ENCODE measurements around the gene KHNYN. TPM values are rescaled to one million over a fixed set of nuclear protein-coding genes. Genes with fewer than 3 reads are reported as not detected.

The KHNYN gene
- total RNA-seq, 1 experiment from 2014 or later: 18.4 TPM

DNA sequence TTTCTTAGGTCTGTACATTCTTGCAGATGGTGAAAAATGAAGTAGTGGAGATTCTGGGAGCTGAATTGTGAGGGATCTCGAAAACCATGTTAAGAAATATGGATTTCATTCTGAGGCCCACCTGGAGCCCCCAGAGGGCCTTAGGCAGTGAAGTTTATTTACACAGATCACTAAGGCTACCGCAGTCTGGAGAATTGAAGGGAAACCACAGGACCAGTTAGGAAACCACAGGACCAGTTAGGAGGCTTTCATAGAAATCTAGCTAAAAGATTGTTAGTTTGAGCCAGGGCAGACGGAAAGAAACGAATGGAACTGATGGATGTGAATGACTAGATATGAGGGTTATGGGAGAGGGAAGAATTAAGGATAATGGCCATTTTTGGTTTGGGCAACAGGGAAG is 7.5 kb upstream of the KHNYN start:
- DNase-seq (ENCODE audit: low read depth): peak; percentile 16

GRCh38 chr14:24422694-24423601 is 6.8 kb upstream of the KHNYN start:
- no peak for DNase-seq (ENCODE audit: low read depth)

DNA sequence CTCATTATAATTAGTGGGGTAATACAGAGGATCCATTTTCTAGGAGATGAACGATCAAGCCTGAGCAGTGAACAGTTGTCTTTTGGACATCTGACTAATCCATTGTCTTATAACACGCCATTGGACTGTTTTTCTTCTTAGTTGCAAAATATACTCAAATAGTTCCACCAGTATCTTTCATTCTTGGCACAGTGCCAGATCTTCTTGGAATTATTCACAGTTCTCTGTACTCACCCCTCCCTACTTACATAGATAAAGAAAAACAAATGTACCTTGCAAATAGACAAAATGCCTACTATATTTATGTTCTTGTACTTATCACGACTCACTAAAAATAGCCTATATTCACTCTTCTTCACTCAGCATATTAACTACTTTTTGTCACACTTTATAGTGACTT is 4.0 kb upstream of the KHNYN start:
- DNase-seq (ENCODE audit: low read depth): peak; percentile 42

DNA sequence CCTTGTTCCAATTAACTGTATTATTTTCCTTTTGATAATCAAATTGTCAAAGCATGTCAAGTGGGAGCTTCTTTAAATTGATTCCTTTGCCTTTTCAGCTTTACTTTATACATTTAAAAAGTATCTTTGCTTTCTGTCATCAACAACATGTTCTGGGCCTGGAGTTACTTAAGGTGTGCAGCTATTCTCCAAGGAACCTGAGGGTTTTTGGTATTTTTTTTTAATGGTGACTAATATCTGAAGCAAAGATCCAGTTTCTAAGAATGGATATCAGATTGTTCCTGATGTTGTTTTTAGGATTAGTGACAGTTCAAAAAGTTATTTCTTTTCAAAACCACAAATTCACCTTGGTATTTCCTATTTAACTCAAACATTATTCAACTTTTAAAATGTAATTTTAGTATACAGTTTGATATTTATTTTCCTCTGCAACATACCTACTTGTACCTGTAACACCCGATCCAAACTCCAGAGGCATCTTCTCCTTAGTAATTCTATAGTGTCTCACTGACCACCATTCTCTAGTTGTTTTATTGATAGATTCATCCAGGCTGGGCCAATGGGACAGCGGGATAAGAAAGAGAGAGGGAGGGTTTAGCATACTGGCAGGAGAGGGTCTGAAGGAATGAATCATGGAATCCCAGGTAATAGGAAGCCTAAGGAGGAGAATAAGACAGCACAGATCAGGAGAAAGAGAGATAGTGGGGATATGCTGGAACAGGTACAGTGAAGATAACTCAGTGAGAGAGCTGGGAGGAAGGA is 3.4 kb upstream of the KHNYN start:
- DNase-seq (ENCODE audit: low read depth): no peak

DNA sequence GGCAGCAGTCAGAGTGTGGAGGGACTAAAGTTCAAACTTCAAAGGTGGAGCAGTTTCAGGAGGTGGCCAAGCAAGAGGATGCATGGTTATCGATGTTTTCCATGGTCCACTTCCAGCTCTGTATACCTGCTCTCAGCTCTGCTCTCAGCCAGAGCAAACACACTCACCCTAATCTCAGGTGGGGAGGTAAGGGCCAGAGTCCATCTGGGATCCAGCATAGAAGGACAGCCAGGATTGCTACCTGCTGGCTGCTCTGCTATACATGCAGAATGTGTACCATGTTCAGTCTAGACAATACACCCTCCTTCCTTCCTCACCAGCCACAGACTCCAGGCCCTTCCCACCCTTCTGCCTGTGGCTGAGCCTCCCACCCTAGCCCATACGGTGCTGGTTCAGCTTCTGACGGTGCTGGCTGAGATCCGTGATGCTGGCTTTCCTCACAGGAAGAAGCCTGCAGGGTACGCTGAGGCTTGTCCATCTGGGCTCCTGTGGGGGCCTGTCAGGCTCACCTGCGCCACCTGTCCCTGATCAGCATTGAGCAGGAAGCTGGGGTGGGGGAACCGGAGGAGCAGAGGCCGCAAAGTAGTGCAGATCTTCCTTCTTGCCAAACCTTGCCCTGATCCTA is 2.7 kb upstream of the KHNYN start:
- no peak for DNase-seq (ENCODE audit: low read depth)

DNA sequence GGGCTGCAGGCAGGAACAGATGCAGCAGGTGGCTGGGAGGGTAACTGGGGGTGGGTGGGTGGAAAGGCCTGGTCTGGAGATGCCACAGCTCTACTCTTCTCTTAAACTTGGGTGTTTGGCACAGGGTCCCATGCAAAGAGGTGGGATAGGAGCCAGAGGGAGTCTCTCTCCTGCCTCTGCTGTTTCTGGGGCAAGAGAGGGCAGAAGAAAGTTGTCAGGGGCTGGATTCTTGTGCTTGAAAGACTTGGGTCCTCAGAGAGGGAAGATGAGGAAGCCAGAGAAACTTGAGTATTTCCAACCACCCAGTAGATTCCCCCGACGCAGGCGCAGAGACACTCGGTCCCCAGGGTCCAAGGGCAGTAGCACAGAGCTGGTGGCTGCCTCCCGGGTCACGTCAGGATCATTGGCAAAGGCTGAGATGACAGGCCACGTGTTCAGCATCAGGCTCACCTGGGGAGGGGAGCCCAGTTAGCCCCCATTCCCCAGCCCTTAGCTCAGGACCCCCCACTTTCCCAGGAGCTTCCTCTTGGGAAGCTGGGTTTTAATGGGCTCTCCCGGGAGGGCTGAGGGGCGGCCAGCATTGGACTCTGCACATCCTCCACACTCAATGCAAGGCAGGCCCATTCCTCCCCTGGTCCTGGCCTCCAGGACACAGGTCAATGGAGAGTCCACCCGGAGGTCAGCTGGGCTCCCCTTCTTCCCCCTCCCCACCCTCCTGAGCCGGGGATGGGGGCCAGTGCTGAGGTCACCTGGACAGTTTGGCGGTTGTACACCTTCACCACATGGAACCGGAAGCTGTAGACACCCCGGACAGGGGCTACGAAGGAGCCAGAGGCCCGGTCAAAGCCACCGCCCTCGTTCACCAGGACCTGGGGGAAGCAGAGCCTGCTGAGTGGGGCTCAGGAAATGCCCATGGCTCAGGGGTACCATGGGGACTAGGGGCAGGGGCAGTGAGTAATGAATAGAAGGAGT is 1.9 kb upstream of the KHNYN start:
- DNase-seq (ENCODE audit: low read depth): no peak

DNA sequence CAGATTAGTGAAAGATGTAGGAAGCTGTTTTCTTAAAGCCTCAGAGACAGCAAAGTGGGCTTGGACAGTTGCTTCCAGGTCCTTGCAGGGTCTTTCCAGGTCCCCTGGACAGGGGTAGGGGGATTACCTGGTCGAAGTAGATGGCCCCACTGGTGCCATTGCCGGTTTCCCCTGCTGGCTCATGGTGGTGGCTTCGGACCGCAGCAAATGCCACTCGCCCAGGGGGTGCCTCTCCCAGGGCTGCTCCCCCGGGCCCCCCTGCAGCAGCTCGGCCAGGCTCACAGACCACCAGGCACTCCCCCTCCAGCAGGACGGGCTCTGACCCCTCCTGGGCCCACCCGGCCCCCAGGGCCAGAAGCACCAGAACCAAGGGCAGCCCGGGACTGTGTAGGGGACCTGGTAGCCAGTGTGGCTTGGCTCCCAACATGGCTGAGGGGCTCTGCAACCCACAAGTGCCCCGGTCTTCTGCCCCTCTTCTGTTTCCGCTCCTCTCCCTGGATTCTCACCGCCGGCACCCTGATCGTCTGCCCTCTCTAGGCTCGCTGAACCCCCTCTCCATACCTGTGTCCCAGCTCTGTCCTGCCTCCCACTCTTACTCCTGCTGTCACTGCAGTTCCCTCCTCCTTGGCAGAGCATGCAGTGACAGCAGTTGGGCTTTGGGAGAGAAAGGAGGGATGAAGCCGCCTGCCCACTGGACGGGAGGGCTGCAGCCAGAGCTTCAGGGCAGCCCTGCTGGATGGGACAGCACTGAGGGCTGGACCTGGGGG is 943 bp upstream of the KHNYN start:
- no peak for DNase-seq (ENCODE audit: low read depth)

DNA sequence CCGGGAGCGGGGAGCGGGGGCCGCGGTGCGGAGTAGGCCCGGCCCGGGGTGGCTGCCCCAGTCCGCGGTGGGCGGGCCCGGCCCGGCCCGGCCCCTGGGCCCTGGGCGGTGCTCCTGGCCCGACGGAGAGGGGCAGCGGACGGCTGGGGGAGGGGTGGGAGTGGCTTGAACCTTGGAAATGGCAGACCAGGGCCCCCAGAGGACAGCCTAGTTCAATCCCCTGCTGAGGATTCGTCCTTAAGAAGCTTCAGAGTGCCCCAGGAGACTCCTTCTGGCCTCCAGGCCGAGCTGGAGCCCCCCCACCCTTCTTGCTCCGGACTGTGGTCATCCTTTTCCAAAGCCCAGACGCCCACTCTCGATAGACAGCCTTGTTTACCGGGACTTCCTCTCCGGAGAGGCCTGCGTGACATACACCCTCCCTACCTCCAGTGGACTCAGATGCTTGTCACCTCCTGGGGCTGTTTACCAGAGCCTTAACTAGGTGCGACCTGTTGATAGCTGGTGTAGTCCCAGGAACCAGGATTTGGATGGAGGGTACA is 458 bp downstream of the KHNYN start:
- peak; percentile 75 for DNase-seq (ENCODE audit: low read depth)

GRCh38 chr14:24430682-24431568 is 1.2 kb downstream of the KHNYN start:
- peak; percentile 52 for DNase-seq (ENCODE audit: low read depth)

DNA sequence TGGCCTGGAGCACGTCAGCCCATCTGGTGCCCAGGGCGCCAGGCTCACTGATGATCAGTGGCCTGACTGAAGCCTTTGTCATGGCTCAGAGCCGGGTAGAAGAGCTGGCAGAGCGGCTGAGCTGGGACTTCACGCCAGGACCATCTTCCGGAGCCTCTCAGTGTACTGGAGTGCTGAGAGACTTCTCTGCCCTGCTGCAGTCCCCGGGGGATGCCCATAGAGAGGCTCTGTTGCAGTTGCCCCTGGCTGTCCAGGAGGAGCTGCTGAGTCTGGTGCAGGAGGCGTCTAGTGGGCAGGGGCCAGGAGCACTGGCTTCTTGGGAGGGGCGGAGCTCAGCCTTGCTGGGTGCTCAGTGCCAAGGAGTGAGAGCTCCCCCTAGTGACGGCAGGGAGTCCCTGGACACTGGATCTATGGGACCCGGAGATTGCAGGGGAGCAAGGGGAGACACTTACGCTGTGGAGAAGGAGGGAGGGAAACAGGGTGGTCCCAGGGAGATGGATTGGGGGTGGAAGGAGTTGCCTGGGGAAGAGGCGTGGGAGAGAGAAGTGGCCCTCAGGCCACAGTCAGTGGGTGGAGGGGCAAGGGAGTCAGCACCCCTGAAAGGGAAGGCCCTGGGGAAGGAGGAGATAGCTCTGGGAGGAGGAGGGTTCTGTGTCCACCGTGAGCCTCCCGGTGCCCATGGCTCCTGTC is 2.0 kb downstream of the KHNYN start:
- DNase-seq (ENCODE audit: low read depth): peak; percentile 82

- no peak for DNase-seq (ENCODE audit: low read depth)
Measured at GRCh38 chr14:24432259-24433131, 2.7 kb downstream of the KHNYN start.

GRCh38 chr14:24434036-24434435 is 4.3 kb downstream of the KHNYN start:
- DNase-seq (ENCODE audit: low read depth): no peak

- DNase-seq (ENCODE audit: low read depth): no peak
Measured at GRCh38 chr14:24434676-24435075, 4.9 kb downstream of the KHNYN start.

- DNase-seq (ENCODE audit: low read depth): no peak
Measured at GRCh38 chr14:24435192-24435810, 5.5 kb downstream of the KHNYN start.

DNA sequence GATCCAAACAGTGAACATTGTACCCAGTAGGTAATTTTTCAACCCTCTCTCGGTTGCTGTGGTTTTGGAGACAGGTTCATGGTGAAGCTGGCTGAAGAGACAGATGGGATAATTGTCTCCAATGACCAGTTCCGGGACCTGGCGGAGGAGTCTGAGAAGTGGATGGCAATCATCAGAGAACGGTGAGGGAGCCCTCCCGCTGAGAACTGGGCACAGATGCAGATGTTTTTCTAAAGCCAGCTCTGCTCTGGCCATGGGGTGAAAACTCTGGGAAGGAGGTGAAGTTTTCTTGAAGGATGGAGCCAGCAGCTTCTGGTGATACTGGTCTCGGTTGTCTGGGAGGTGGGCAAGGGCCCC is 6.2 kb downstream of the KHNYN start:
- no peak for DNase-seq (ENCODE audit: low read depth)

- peak; percentile 65 for DNase-seq (ENCODE audit: low read depth)
Measured at GRCh38 chr14:24436355-24437019, 6.7 kb downstream of the KHNYN start.
